H1 (cell line): Measurements from ENCODE around the gene BIN1. TPM values are rescaled to one million over a fixed set of nuclear protein-coding genes. Genes with fewer than 3 reads are reported as not detected.
A peak's percentile ranks its signal among the peaks of the same experiment; 100 is the strongest.

Source experiments
- CTCF ChIA-PET: fragments of 300-600 bp; sonication (Branson Sonifier 250); formaldehyde crosslinking; loops from one replicate; lab custom pipeline; 2021; ENCODE audit not compliant: partially characterized antibody; lab: Charles Lee
- POLR2A ChIA-PET: fragments of 300-600 bp; sonication (Branson Sonifier 250); formaldehyde crosslinking; loops from one replicate; lab custom pipeline; 2021; ENCODE audit warnings: inconsistent platforms; ENCODE audit not compliant: partially characterized antibody; lab: Charles Lee
- DNase-seq, 2 experiments: peaks; one replicate each; pipeline versions ENCODE4 v3.0.0 to v3.0.0-alpha.2; 2010 to 2022; ENCODE audit warnings: low spot score in 2 of 2, low read depth in 1 of 2, mixed read lengths in 1 of 2
- FAIRE-seq: peaks from 2 replicates; lab custom pipeline; 2011; peaks lifted over from hg19 to GRCh38; lab: Jason Lieb, UNC
- H2AFZ ChIP-seq: 2 replicates; pipeline ENCODE4 v1.8.1; 2012; ENCODE audit warnings: low read length, inconsistent platforms
- H2AK5ac ChIP-seq: 2 replicates; pipeline ENCODE4 v1.6.1; 2013; ENCODE audit warnings: low read depth, low read length
- H2BK120ac ChIP-seq: replicated peaks from 2 replicates; pipeline ENCODE3; 2013; ENCODE audit warnings: low read depth, low read length, inconsistent platforms
- H2BK12ac ChIP-seq: 2 replicates; pipeline ENCODE4 v1.6.1; 2013; ENCODE audit warnings: low read depth, low read length
- H2BK15ac ChIP-seq: 2 replicates; pipeline ENCODE4 v1.6.1; 2013; ENCODE audit warnings: low read length
- H2BK20ac ChIP-seq: 2 replicates; pipeline ENCODE4 v1.6.1; 2013; ENCODE audit warnings: low read length
- H2BK5ac ChIP-seq: 2 replicates; pipeline ENCODE4 v1.6.1; 2013; ENCODE audit warnings: low read depth, low read length
- H3K14ac ChIP-seq: 2 replicates; pipeline ENCODE4 v1.6.1; 2013; ENCODE audit warnings: inconsistent platforms; ENCODE audit not compliant: insufficient read length
- H3K18ac ChIP-seq: 2 replicates; pipeline ENCODE4 v1.6.1; 2013; ENCODE audit warnings: low read length; ENCODE audit errors: extremely low read depth
- H3K23ac ChIP-seq: 2 replicates; pipeline ENCODE4 v1.6.1; 2013; ENCODE audit warnings: inconsistent platforms; ENCODE audit not compliant: insufficient read length
- H3K23me2 ChIP-seq: 2 replicates; pipeline ENCODE4 v1.6.1; 2013; ENCODE audit warnings: low read depth, low read length
- H3K27ac ChIP-seq: 2 replicates; pipeline ENCODE4 v1.6.1; 2011; ENCODE audit warnings: low read depth, low read length, inconsistent platforms
- H3K27me3 ChIP-seq, 4 experiments: replicated peaks in 1 of 4; 1 replicate in 1 of 4; 2 replicates in 3 of 4; pipeline versions ENCODE4 v1.6.1 to v1.8.1; 2011 to 2013; ENCODE audit warnings: low read length in 3 of 4, mild to moderate bottlenecking in 3 of 4, inconsistent platforms in 2 of 4, mixed read lengths in 2 of 4, moderate library complexity in 1 of 4; ENCODE audit not compliant: control insufficient read depth in 3 of 4, insufficient read depth in 3 of 4; ENCODE audit errors: extremely low read depth in 1 of 4
- H3K36me3 ChIP-seq, 4 experiments: 2 replicates each; pipeline versions ENCODE4 v1.6.1 to v1.8.1; 2011 to 2013; ENCODE audit warnings: mild to moderate bottlenecking in 4 of 4, low read length in 3 of 4, moderate library complexity in 2 of 4, control low read depth in 1 of 4, inconsistent platforms in 1 of 4; ENCODE audit not compliant: insufficient read depth in 4 of 4, control insufficient read depth in 2 of 4
- H3K4ac ChIP-seq: replicated peaks from 2 replicates; pipeline ENCODE3; 2013; ENCODE audit warnings: low read length, low read depth, mixed read lengths, inconsistent platforms; ENCODE audit not compliant: insufficient read length
- H3K4me1 ChIP-seq, 4 experiments: replicated peaks in 1 of 4; 1 replicate in 1 of 4; 2 replicates in 3 of 4; pipeline versions ENCODE4 v1.6.1 to v1.8.1; 2011 to 2013; ENCODE audit warnings: low read length in 3 of 4, inconsistent platforms in 2 of 4, mixed read lengths in 1 of 4; ENCODE audit not compliant: insufficient read depth in 4 of 4, control insufficient read depth in 3 of 4
- H3K4me2 ChIP-seq, 2 experiments: 2 replicates each; pipeline versions ENCODE4 v1.6.1 to v1.8.1; 2011 to 2013; ENCODE audit warnings: low read depth in 2 of 2, low read length in 2 of 2, control low read depth in 1 of 2, inconsistent platforms in 1 of 2, mild to moderate bottlenecking in 1 of 2; ENCODE audit not compliant: insufficient read depth in 1 of 2
- H3K4me3 ChIP-seq, 4 experiments: fragments of 200-600, 300-600 bp in 1 of 4; sonication (generic), shearing (Covaris generic), sonication (Bioruptor Twin) in 1 of 4; 2 replicates each; pipeline versions ENCODE4 v1.5.1 to v1.8.1; 2011 to 2016; ENCODE audit warnings: low read length in 4 of 4, low read depth in 3 of 4, control low read depth in 2 of 4, inconsistent platforms in 2 of 4, mild to moderate bottlenecking in 2 of 4, mixed read lengths in 1 of 4, moderate library complexity in 1 of 4; ENCODE audit not compliant: insufficient read depth in 2 of 4; ENCODE audit errors: extremely low read depth in 1 of 4
- H3K56ac ChIP-seq: replicated peaks from 2 replicates; pipeline ENCODE3; 2013; ENCODE audit warnings: low read depth, mild to moderate bottlenecking, mixed read lengths, low read length, inconsistent platforms; ENCODE audit not compliant: insufficient read length
- H3K79me1 ChIP-seq: 2 replicates; pipeline ENCODE4 v1.6.1; 2013; ENCODE audit warnings: low read depth, low read length, control low read depth
- H3K79me2 ChIP-seq, 2 experiments: 2 replicates each; pipeline versions ENCODE4 v1.6.1 to v1.8.1; 2012 to 2013; ENCODE audit warnings: low read length in 2 of 2, mild to moderate bottlenecking in 2 of 2, inconsistent platforms in 1 of 2; ENCODE audit not compliant: insufficient read depth in 2 of 2, control insufficient read depth in 1 of 2
- H3K9ac ChIP-seq, 4 experiments: replicated peaks in 1 of 4; 1 replicate in 1 of 4; 2 replicates in 3 of 4; pipeline versions ENCODE4 v1.6.1 to v1.8.1; 2011 to 2013; ENCODE audit warnings: low read depth in 3 of 4, low read length in 3 of 4, control low read depth in 2 of 4, mild to moderate bottlenecking in 2 of 4, moderate library complexity in 2 of 4, inconsistent platforms in 1 of 4; ENCODE audit errors: extremely low read depth in 1 of 4
- H3K9me3 ChIP-seq, 2 experiments: 2 replicates each; pipeline versions ENCODE4 v1.6.1 to v1.8.1; 2012 to 2013; ENCODE audit warnings: mild to moderate bottlenecking in 2 of 2, moderate library complexity in 2 of 2, control low read depth in 1 of 2, inconsistent platforms in 1 of 2, low read depth in 1 of 2, low read length in 1 of 2, mixed read lengths in 1 of 2; ENCODE audit not compliant: insufficient read depth in 2 of 2
- H4K20me1 ChIP-seq, 2 experiments: replicated peaks in 1 of 2; 2 replicates each; pipeline versions ENCODE3 to v1.8.1; 2011 to 2013; ENCODE audit warnings: inconsistent platforms in 2 of 2, low read length in 2 of 2, mild to moderate bottlenecking in 1 of 2; ENCODE audit not compliant: insufficient read depth in 2 of 2, control insufficient read depth in 1 of 2
- H4K5ac ChIP-seq: 2 replicates; pipeline ENCODE4 v1.6.1; 2013; ENCODE audit warnings: low read length, low read depth, mixed read lengths, inconsistent platforms; ENCODE audit not compliant: insufficient read length
- H4K8ac ChIP-seq: 2 replicates; pipeline ENCODE4 v1.8.0; 2013; ENCODE audit warnings: mild to moderate bottlenecking, moderate library complexity, low read length, inconsistent platforms; ENCODE audit not compliant: insufficient read depth; ENCODE audit errors: extremely low read depth
- H4K91ac ChIP-seq: replicated peaks from 2 replicates; pipeline ENCODE3; 2013; ENCODE audit warnings: low read length, mixed read lengths, inconsistent platforms; ENCODE audit not compliant: insufficient read length
- BRCA1 ChIP-seq: IDR thresholded peaks from 2 replicates; pipeline ENCODE4 v1.6.1; 2012; ENCODE audit warnings: low read depth, low read length, improper control_type of control experiment
- EZH2 ChIP-seq: fragments of 200-600 bp; sonication (generic); IDR thresholded peaks from 2 replicates; pipeline ENCODE4 v1.7.1; 2012; ENCODE audit warnings: low read depth, mild to moderate bottlenecking, moderate library complexity, low read length, inconsistent platforms; ENCODE audit not compliant: severe bottlenecking
- GABPA ChIP-seq: IDR thresholded peaks from 2 replicates; pipeline ENCODE4 v1.6.1; 2011; ENCODE audit warnings: mild to moderate bottlenecking, low read length, moderate library complexity, borderline replicate concordance; ENCODE audit not compliant: insufficient read depth
- KDM5A ChIP-seq: fragments of 200-600 bp; IDR thresholded peaks from 2 replicates; pipeline ENCODE4 v1.7.1; 2012; ENCODE audit warnings: mild to moderate bottlenecking, low read length, inconsistent platforms, mixed read lengths
- POU5F1 ChIP-seq: IDR thresholded peaks from 2 replicates; pipeline ENCODE4 v1.6.1; 2011; ENCODE audit warnings: low read depth, mild to moderate bottlenecking, low read length, moderate library complexity
- RBBP5 ChIP-seq: IDR thresholded peaks from 2 replicates; pipeline ENCODE4 v1.7.1; 2012; ENCODE audit warnings: low read depth, mild to moderate bottlenecking, inconsistent platforms, low read length, moderate library complexity, borderline replicate concordance
- SIRT6 ChIP-seq: IDR thresholded peaks from one replicate; pipeline ENCODE4 v1.7.1; 2012; ENCODE audit warnings: low read length, inconsistent platforms
- SP1 ChIP-seq: IDR thresholded peaks from 2 replicates; pipeline ENCODE4 v1.6.1; 2011; ENCODE audit warnings: low read depth, low read length
- WGBS, 2 experiments: shearing (Covaris generic) in 1 of 2; methylation state at CpG; one replicate each; pipeline versions ENCODE4 v1.1.6 to v1.1.7; 2013 to 2015; ENCODE audit warnings: low lambda C conversion rate in 2 of 2, mixed read lengths in 2 of 2, inconsistent platforms in 1 of 2, low coverage in 1 of 2, missing lambda C conversion rate in 1 of 2; ENCODE audit not compliant: insufficient replicate concordance in 2 of 2, insufficient coverage in 1 of 2, insufficient read length in 1 of 2; ENCODE audit errors: extremely low coverage in 1 of 2, missing lambda C conversion rate in 1 of 2; 5-methylcytosine and 5-hydroxymethylcytosine counted together
- polyA plus RNA-seq, 7 experiments: library from polyadenylated mRNA; depleted of rRNA in 3 of 7; stranded (reverse) in 5 of 7; unstranded in 2 of 7; fragments of >200 nt in 5 of 7; fragments of 200-250 nt in 2 of 7; gene quantifications; 1 replicate in 5 of 7; 2 replicates in 1 of 7; 4 replicates in 1 of 7; pipeline versions ENCODE4 v1.2.1 to v1.2.3, GENCODE V29; 2011 to 2013; ENCODE audit warnings: missing spikeins in 2 of 7, mixed read lengths in 2 of 7
- total RNA-seq: library from RNA; stranded (reverse); fragmentation: NEBNext Ultra II Directional; extraction: Animal tissue kit (Norgen Biotek cat#: 25700); gene quantifications from 2 replicates; pipeline ENCODE4 v1.2.1, GENCODE V29; 2021
- TF ChIP-seq, protein P1 (sequence below): IDR thresholded peaks from 2 replicates; pipeline ENCODE4 v1.6.1; 2011; ENCODE audit warnings: low read depth, mild to moderate bottlenecking, low read length; ENCODE audit not compliant: insufficient read depth

BIN1 gene
- total and polyA plus RNA-seq, 2 of the 8 experiments (the other 6 are each of a cell fraction or from before 2014, with no cell fraction given): 23.6 to 35.6 TPM

DNA sequence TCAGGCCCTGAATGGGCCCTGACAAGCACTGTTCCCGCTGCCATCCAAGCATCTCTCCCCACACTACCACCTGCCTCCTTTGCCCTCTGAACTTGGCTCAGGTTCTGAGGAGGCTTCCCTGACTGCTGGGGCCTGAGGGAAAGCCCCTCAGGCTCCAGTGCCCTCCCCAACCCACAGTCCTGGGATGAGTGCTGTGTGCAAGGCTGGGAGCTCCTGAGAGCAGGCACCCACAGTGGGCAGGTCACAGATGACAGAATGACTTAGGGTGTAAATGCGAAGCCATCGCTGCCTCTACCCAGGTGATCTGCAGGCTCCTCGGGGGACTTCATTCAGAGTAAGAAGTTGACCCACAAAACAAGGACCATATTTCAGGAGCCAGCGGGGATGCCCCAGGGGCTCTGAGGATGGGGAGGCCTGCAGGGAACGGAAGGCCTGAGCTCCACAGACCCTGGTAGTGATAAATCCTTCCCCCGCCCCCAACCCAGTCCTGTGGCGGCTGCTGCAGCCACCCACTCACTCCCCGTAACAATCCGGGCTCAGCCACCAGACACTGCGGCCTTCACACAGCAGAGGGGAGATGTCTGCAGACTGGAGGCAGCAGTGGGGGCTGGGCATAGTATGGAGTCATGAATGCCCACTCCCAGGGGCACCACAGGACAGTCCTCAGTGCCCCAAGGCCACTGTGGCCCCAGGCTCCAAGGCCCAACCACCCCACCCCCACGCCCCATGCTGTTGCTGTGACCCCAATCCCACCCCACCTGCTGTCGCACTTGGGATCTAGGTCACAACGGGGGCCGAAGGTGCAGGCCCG lies 8.9 kb downstream of the BIN1 start:
- H2BK5ac ChIP-seq: no peak overlapping the region; the same call in 1 of the 2 replicates
- no peaks in the 10 kb centered on the region for H3K27me3 ChIP-seq
- H3K27ac ChIP-seq: no peak overlapping the region
- no peak overlapping the region for H3K4me3 ChIP-seq
- H2BK12ac ChIP-seq: no peak overlapping the region
- no peak overlapping the region for H2AFZ ChIP-seq
- FAIRE-seq (no peak), DNase-seq (no peak)
- H4K91ac ChIP-seq: peak overlapping the region; percentile 20
- H4K8ac ChIP-seq: no peak overlapping the region
- H3K14ac ChIP-seq: no peak overlapping the region
- no peak overlapping the region for H2AK5ac ChIP-seq
- H4K5ac ChIP-seq: no peak overlapping the region
- ChIA-PET CTCF (interaction anchor here (1.0 to 13.1 kb wide), 4 partner anchors 25 to 76 kb away, joined by 3 to 132 read pairs (median 4); no protein-coding TSS in a partner anchor), POLR2A (no interaction called here)
- peaks cover 2 to 44% of the 10 kb centered on the region in 2 experiments; a peak in 3 of 4 replicates for H3K79me2 ChIP-seq
- H3K4me2 ChIP-seq: no peak overlapping the region
- no peak overlapping the region for H2BK120ac ChIP-seq
- H3K9ac ChIP-seq: no peak overlapping the region
- H3K79me1 ChIP-seq: peaks cover 18% of the 10 kb centered on the region
- H3K4ac ChIP-seq: no peak overlapping the region
- 87% methylated on average over 16 of the region's 16 CpGs; no CpG with 5 or more reads in 1 of the 2 experiments for WGBS, 2 experiments
- H3K56ac ChIP-seq: no peak overlapping the region
- no peak for TF ChIP-seq KDM5A
- TF ChIP-seq GABPA: no peak
- TF ChIP-seq SP1: no peak
- no peak for TF ChIP-seq SIRT6
- TF ChIP-seq, protein P1, sequence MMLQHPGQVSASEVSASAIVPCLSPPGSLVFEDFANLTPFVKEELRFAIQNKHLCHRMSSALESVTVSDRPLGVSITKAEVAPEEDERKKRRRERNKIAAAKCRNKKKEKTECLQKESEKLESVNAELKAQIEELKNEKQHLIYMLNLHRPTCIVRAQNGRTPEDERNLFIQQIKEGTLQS: no peak
- no peak for TF ChIP-seq BRCA1
- no peak for TF ChIP-seq RBBP5
- no peak for TF ChIP-seq EZH2
- TF ChIP-seq POU5F1: no peak
- H3K18ac ChIP-seq: peak overlapping the region; percentile 7; the same call in 1 of the 2 replicates
- no peak overlapping the region for H3K23ac ChIP-seq
- peaks cover 0 to 28% (median 15%) of the 10 kb centered on the region in 4 experiments; a peak in 6 of 7 replicates for H3K4me1 ChIP-seq
- 0 out of 2 replicates have a peak overlapping the region, but pooled peaks have one; percentile 46 for H2BK15ac ChIP-seq
- no peaks in the 10 kb centered on the region for H3K36me3 ChIP-seq
- H4K20me1 ChIP-seq: peaks cover 2 to 5% of the 10 kb centered on the region in 2 experiments
- H2BK20ac ChIP-seq: no peak overlapping the region
- no peaks in the 10 kb centered on the region for H3K23me2 ChIP-seq
- H3K9me3 ChIP-seq: no peaks in the 10 kb centered on the region
